ENCODE data around the gene SLC7A10.

GRCh38 chr19:33215438-33216197 is 10.0 kb downstream of the SLC7A10 start:
- TF ChIP-seq CTCF (IDR thresholded peaks at IDR 0.05 in 4 of 5, conservative IDR thresholded peaks at IDR 0.05 in 1 of 5) = no peak
- TF ChIP-seq POLR2A (IDR thresholded peaks at IDR 0.05) = no peak
